PFSK-1 (cell line): ENCODE measurements around the gene ERVW-1.

Source experiments
- FOXP2 ChIP-seq: optimal IDR thresholded peaks from 2 replicates; pipeline ENCODE3; 2011; ENCODE audit warnings: borderline replicate concordance, control low read depth, inconsistent platforms; ENCODE audit not compliant: insufficient read depth; ENCODE audit errors: extremely low read length, extremely low read depth
- POLR2AphosphoS5 ChIP-seq: IDR thresholded peaks from 2 replicates; pipeline ENCODE4 v1.6.1; 2012; ENCODE audit warnings: low read depth, mild to moderate bottlenecking, control low read depth, low read length, moderate library complexity
- REST ChIP-seq, 2 experiments: IDR thresholded peaks; 2 replicates each; pipeline versions ENCODE4 v1.6.1 to v1.8.0; 2011 to 2012; ENCODE audit warnings: low read depth in 2 of 2, low read length in 2 of 2, control low read depth in 1 of 2, inconsistent platforms in 1 of 2, mild to moderate bottlenecking in 1 of 2, moderate library complexity in 1 of 2; ENCODE audit not compliant: insufficient read depth in 1 of 2
- SIN3A ChIP-seq: IDR thresholded peaks from 2 replicates; pipeline ENCODE4 v1.6.1; 2012; ENCODE audit warnings: mild to moderate bottlenecking, low read length, moderate library complexity, borderline replicate concordance; ENCODE audit not compliant: insufficient read depth
- TAF1 ChIP-seq: IDR thresholded peaks from 2 replicates; pipeline ENCODE4 v1.6.1; 2012; ENCODE audit warnings: low read length, control low read depth, borderline replicate concordance; ENCODE audit not compliant: insufficient read depth

The ERVW-1 gene

GRCh38 chr7:92437956-92438491, 39.7 kb downstream of the ERVW-1 start:
- TF ChIP-seq TAF1 (no peak), POLR2AphosphoS5 (no peak), REST (IDR thresholded peaks at IDR 0.05; ENCODE audit: insufficient read depth in 1 of 2, low read depth in 2 of 2, low read length in 2 of 2) (no peak), FOXP2 (no peak), SIN3A (no peak)

DNA sequence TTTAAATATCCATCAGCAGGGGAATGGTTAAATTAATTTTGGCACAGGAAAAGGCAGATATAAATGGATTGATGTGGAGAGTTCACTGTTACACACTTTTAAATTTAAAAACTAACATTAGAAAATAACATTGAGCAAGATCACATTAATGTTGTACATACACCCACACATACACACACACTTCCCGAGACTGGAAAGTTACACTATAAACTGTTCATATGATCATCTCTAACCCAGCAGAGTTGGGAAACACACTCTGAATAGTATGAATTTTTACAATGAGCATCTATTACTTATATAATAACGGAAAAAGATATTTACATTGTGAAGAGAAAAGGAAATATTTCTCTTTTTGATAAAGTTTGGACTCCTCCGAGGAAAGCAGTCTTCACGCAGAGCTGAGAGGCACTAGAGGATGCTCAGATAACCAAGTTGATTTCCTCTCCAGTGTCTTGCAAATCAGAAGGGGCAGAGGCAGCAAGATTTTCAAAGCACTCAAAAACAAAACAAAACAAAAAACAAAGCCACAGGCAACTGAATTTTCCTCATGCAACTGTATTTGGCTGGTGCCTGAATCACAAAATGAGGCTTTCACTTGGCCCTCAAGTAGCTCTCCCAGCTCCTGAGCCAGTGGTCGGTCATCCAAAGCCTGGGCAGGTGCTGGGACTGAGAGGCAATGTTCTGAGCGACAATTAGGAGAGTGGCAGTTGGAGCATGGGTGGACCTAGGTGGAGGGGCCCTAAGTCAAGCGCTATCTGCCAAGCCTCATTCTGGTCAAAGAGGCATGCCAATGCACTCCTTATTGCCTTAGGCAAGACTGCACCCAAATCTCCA, 40.9 kb downstream of the ERVW-1 start:
- TF ChIP-seq TAF1 (no peak), POLR2AphosphoS5 (no peak), REST (IDR thresholded peaks at IDR 0.05; ENCODE audit: insufficient read depth in 1 of 2, low read depth in 2 of 2, low read length in 2 of 2) (no peak), SIN3A (no peak)

DNA sequence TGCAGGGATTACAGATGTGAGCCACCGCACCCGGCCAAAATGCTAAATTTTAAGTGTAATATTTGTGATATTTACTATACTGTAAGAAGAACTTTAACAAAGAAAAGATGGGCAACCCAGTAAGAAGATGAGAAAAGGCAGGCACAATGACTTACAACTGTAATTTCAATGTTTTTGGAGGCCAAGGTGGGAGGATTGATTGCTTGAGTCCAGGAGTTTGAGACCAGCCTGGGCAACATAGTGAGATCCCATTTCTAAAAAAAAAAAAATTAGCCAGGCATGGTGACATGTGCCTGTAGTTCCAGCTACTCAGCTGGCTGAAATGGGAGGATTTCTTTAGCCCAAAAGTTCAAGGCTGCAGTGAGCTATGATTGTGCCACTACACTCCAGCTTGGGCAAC, 42.2 kb downstream of the ERVW-1 start:
- TF ChIP-seq POLR2AphosphoS5 (no peak), TAF1 (no peak), SIN3A (no peak), REST (IDR thresholded peaks at IDR 0.05; ENCODE audit: insufficient read depth in 1 of 2, low read depth in 2 of 2, low read length in 2 of 2) (no peak), FOXP2 (no peak)

GRCh38 chr7:92433019-92433418, 44.7 kb downstream of the ERVW-1 start:
- TF ChIP-seq FOXP2, result no peak
- no peak for TF ChIP-seq REST (IDR thresholded peaks at IDR 0.05; ENCODE audit: insufficient read depth in 1 of 2, low read depth in 2 of 2, low read length in 2 of 2)
- no peak for TF ChIP-seq SIN3A
- no peak for TF ChIP-seq POLR2AphosphoS5
- no peak for TF ChIP-seq TAF1
